Neutrophil (primary cell): Measurements from ENCODE around the gene CSTF1.

ENCODE experiments used
- H3K27ac ChIP-seq: fragments of 200-600 bp; sonication (generic); 2 replicates; pipeline ENCODE4 v1.5.1; 2016; ENCODE audit warnings: mild to moderate bottlenecking, moderate library complexity
- H3K27me3 ChIP-seq: fragments of 200-600 bp; sonication (generic); 2 replicates; pipeline ENCODE4 v1.6.0; 2016; ENCODE audit warnings: mild to moderate bottlenecking
- H3K36me3 ChIP-seq: fragments of 200-600 bp; sonication (generic); 2 replicates; pipeline ENCODE4 v1.5.1; 2017
- H3K4me1 ChIP-seq, 2 experiments: fragments of 200-600 bp in 1 of 2; sonication (generic) in 1 of 2; 1 replicate in 1 of 2; 2 replicates in 1 of 2; pipeline versions ENCODE4 v1.5.1 to v1.6.1; 2013 to 2016; ENCODE audit warnings: low read depth in 1 of 2, low read length in 1 of 2, mild to moderate bottlenecking in 1 of 2, moderate library complexity in 1 of 2; ENCODE audit not compliant: control insufficient read depth in 1 of 2, insufficient read depth in 1 of 2
- H3K4me3 ChIP-seq, 2 experiments: fragments of 200-600 bp in 1 of 2; sonication (generic) in 1 of 2; 1 replicate in 1 of 2; 2 replicates in 1 of 2; pipeline ENCODE4 v1.5.1; 2013 to 2016; ENCODE audit warnings: low read depth in 1 of 2, low read length in 1 of 2, mild to moderate bottlenecking in 1 of 2, moderate library complexity in 1 of 2
- H3K9me3 ChIP-seq: fragments of 200-600 bp; sonication (generic); 2 replicates; pipeline ENCODE4 v1.5.1; 2016
- TF ChIP-seq, protein P1 (sequence below): fragments of 200-600 bp; sonication (generic); IDR thresholded peaks from 2 replicates; pipeline ENCODE4 v1.5.1; 2016; ENCODE audit warnings: antibody characterized with exemption

The CSTF1 gene

GRCh38 chr20:56392132-56392880, at the start of gene CSTF1, which contains the start of gene AURKA:
Gene CSTF1 (plus strand): TSS chr20:56392645. CDS start chr20:56395553, 2,908 bp downstream.
Gene AURKA (minus strand): TSS chr20:56392215. CDS start chr20:56388197, 4,018 bp downstream.
- TF ChIP-seq, protein P1, sequence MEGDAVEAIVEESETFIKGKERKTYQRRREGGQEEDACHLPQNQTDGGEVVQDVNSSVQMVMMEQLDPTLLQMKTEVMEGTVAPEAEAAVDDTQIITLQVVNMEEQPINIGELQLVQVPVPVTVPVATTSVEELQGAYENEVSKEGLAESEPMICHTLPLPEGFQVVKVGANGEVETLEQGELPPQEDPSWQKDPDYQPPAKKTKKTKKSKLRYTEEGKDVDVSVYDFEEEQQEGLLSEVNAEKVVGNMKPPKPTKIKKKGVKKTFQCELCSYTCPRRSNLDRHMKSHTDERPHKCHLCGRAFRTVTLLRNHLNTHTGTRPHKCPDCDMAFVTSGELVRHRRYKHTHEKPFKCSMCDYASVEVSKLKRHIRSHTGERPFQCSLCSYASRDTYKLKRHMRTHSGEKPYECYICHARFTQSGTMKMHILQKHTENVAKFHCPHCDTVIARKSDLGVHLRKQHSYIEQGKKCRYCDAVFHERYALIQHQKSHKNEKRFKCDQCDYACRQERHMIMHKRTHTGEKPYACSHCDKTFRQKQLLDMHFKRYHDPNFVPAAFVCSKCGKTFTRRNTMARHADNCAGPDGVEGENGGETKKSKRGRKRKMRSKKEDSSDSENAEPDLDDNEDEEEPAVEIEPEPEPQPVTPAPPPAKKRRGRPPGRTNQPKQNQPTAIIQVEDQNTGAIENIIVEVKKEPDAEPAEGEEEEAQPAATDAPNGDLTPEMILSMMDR: peak; percentile 1
- H3K36me3 ChIP-seq: peaks cover 22% of the 10 kb centered on the region

DNA sequence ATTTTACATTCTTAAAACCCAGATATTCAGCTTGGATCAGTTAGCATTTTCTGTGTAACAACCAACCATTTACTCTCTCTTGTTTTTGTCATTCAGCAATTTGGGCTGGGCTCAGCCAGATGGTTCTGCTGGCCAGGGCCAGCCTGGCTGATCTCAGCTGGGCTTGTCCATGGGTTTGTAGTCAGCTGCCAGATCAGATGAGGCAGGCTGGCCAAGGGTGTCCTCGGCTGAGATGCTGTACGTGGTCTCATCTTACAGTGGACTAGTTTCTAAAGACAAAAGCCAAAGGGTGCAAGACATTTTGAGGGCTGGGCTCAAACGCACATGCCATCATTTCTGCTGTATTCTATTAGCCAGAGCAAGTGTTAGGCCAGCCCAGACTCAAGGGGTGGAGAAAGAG, 49.7 kb upstream of the CSTF1 start:
- Histone ChIP-seq H3K36me3 (no peaks in the 10 kb centered on the region), H3K4me3 (no peak overlapping the region)

More at GRCh38 chr20:56392132-56392880, at the start of gene CSTF1, which contains the start of gene AURKA:
- no peaks in the 10 kb centered on the region for H3K27me3 ChIP-seq
- H3K4me1 ChIP-seq: peaks cover 25 to 26% of the 10 kb centered on the region in 2 experiments
- H3K4me3 ChIP-seq: peak within 1 kb of the TSS; percentile 69 to 95
- peak within 1 kb of the TSS; percentile 93 for H3K27ac ChIP-seq
- H3K9me3 ChIP-seq: no peaks in the 10 kb centered on the region

GRCh38 chr20:56343861-56344381, 48.5 kb upstream of the CSTF1 start:
- H3K4me3 ChIP-seq: no peak overlapping the region

More for the DNA sequence above, 49.7 kb upstream of the CSTF1 start:
- H3K27me3 ChIP-seq: peaks cover 92% of the 10 kb centered on the region
- peaks cover 0 to 4% of the 10 kb centered on the region in 2 experiments for H3K4me1 ChIP-seq
- H3K27ac ChIP-seq: no peak overlapping the region
- TF ChIP-seq, protein P1: no peak
- no peaks in the 10 kb centered on the region for H3K9me3 ChIP-seq

DNA sequence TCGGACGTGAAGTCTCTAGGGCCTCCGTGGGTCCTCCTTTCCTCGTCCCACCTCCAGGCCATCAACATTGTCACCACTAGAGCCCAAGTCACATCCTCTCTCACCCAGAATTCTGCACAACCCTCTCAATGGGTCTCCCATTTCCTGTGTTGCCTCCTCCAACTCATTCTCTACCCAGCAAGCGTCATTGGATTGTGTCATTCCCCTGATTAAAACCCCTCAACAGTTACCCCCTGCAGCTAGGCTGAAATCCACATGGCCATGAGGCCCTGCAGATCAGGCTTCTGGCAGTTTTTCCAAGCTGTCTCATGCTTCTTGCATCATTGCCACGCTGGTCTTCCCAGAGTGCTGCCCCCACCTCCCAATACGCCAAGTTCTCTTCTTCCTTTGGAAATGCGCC, 46.5 kb upstream of the CSTF1 start:
- Histone ChIP-seq H3K9me3 (no peaks in the 10 kb centered on the region), H3K36me3 (no peaks in the 10 kb centered on the region), H3K27me3 (peaks cover 95% of the 10 kb centered on the region), H3K4me1 (peaks cover 0 to 4% of the 10 kb centered on the region in 2 experiments), H3K4me3 (no peak overlapping the region), H3K27ac (no peak overlapping the region)
- TF ChIP-seq, protein P1: no peak

More at GRCh38 chr20:56343861-56344381, 48.5 kb upstream of the CSTF1 start:
- TF ChIP-seq, protein P1: peak; percentile 23
- no peak overlapping the region for H3K27ac ChIP-seq
- H3K9me3 ChIP-seq: no peaks in the 10 kb centered on the region
- no peaks in the 10 kb centered on the region for H3K36me3 ChIP-seq
- peaks cover 0 to 4% of the 10 kb centered on the region in 2 experiments for H3K4me1 ChIP-seq
- H3K27me3 ChIP-seq: peaks cover 94% of the 10 kb centered on the region

DNA sequence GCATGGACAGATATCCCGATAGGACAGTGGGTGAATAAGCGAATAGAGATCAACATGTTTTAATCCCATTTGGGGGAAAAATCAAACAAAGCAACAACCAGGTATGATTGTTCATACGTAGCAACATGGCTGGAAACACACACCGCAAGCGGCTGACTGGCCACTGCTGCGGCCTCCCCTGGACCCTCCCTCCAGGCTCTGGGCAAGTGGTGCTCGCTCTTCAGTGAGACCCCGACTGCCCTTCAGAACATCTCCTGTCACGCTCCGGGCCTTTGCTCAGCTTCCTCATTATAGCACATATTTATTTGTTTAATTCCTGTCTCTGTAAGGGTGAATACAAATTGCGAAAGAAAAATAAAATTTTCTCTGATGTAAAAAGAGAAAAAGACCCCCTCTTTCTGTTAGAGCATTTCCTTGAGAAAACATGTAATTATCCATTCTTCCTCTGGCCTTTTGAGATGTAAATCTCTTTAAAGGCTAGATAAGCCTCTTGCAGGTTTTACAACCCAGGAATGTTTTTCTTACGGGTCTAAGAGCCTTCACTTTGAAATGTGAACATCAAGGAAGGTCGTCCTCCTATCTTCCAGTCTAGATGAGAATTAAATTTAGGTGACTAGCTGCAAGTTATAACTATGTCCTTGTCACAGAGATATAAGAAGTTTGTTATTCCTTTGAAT, 44.7 kb upstream of the CSTF1 start:
- H3K9me3 ChIP-seq: no peaks in the 10 kb centered on the region
- H3K36me3 ChIP-seq: no peaks in the 10 kb centered on the region
- no peak overlapping the region for H3K4me3 ChIP-seq
- H3K27ac ChIP-seq: no peak overlapping the region
- peaks cover 0 to 4% of the 10 kb centered on the region in 2 experiments for H3K4me1 ChIP-seq
- TF ChIP-seq, protein P1: no peak
- peaks cover 81% of the 10 kb centered on the region for H3K27me3 ChIP-seq
